Trophoblast cell (in vitro differentiated cells and primary cell): ENCODE data around the gene CTRB1.
"Not testable (repeated sequence)": the region's sequence is repeated elsewhere in the genome, so short reads cannot be mapped to it uniquely, and the experiment has no call there.

Experiments used
- DNase-seq, 2 donors: peaks; one replicate each; pipeline ENCODE4 v3.0.0-alpha.2; 2016
- H2AFZ ChIP-seq: 2 replicates; pipeline ENCODE4 v1.6.1; 2013; ENCODE audit warnings: low read length, moderate library complexity, mild to moderate bottlenecking; ENCODE audit not compliant: insufficient read depth, poor library complexity
- H2AK5ac ChIP-seq: 2 replicates; pipeline ENCODE4 v1.6.1; 2013; ENCODE audit warnings: mild to moderate bottlenecking, low read length
- H2BK120ac ChIP-seq: 2 replicates; pipeline ENCODE4 v1.6.1; 2013; ENCODE audit warnings: low read length, mild to moderate bottlenecking, moderate library complexity; ENCODE audit not compliant: insufficient read depth, poor library complexity
- H2BK12ac ChIP-seq: 2 replicates; pipeline ENCODE4 v1.6.1; 2013; ENCODE audit warnings: mild to moderate bottlenecking, low read length, moderate library complexity
- H2BK5ac ChIP-seq: 2 replicates; pipeline ENCODE4 v1.6.1; 2013; ENCODE audit warnings: low read length, low read depth, moderate library complexity, mild to moderate bottlenecking; ENCODE audit not compliant: poor library complexity
- H3K14ac ChIP-seq: 2 replicates; pipeline ENCODE4 v1.6.1; 2013; ENCODE audit warnings: mild to moderate bottlenecking, low read length
- H3K18ac ChIP-seq: 2 replicates; pipeline ENCODE4 v1.6.1; 2013; ENCODE audit warnings: mild to moderate bottlenecking, low read length
- H3K23ac ChIP-seq: 2 replicates; pipeline ENCODE4 v1.6.1; 2013; ENCODE audit warnings: low read length
- H3K27ac ChIP-seq: 2 replicates; pipeline ENCODE4 v1.5.1; 2013; ENCODE audit warnings: low read depth, mild to moderate bottlenecking, inconsistent platforms, low read length, moderate library complexity
- H3K27me3 ChIP-seq: 2 replicates; pipeline ENCODE4 v1.6.1; 2013; ENCODE audit warnings: inconsistent platforms, mild to moderate bottlenecking, low read length, moderate library complexity; ENCODE audit not compliant: insufficient read depth
- H3K36me3 ChIP-seq, 2 experiments: 1 replicate in 1 of 2; 2 replicates in 1 of 2; pipeline ENCODE4 v1.6.1; 2013; ENCODE audit warnings: low read length in 2 of 2, mild to moderate bottlenecking in 2 of 2, moderate library complexity in 1 of 2; ENCODE audit not compliant: insufficient read depth in 2 of 2, control insufficient read depth in 1 of 2
- H3K4ac ChIP-seq: 2 replicates; pipeline ENCODE4 v1.6.1; 2013; ENCODE audit warnings: low read depth, mild to moderate bottlenecking, low read length, moderate library complexity
- H3K4me1 ChIP-seq, 2 experiments: 1 replicate in 1 of 2; 2 replicates in 1 of 2; pipeline ENCODE4 v1.6.1; 2013; ENCODE audit warnings: low read length in 2 of 2, mild to moderate bottlenecking in 2 of 2, moderate library complexity in 1 of 2; ENCODE audit not compliant: insufficient read depth in 2 of 2, control insufficient read depth in 1 of 2
- H3K4me2 ChIP-seq: 2 replicates; pipeline ENCODE4 v1.6.1; 2013; ENCODE audit warnings: inconsistent platforms, mild to moderate bottlenecking, low read length, moderate library complexity
- H3K4me3 ChIP-seq: 2 replicates; pipeline ENCODE4 v1.5.1; 2013; ENCODE audit warnings: mild to moderate bottlenecking, low read depth, low read length, inconsistent platforms
- H3K79me1 ChIP-seq: one replicate; pipeline ENCODE4 v1.6.1; 2013; ENCODE audit warnings: low read length
- H3K79me2 ChIP-seq: 2 replicates; pipeline ENCODE4 v1.6.1; 2013; ENCODE audit warnings: low read length, mild to moderate bottlenecking; ENCODE audit not compliant: control insufficient read depth, insufficient read depth, poor library complexity
- H3K9ac ChIP-seq: 2 replicates; pipeline ENCODE4 v1.6.1; 2013; ENCODE audit warnings: mild to moderate bottlenecking, low read length
- H3K9me3 ChIP-seq: 2 replicates; pipeline ENCODE4 v1.6.1; 2013; ENCODE audit warnings: low read depth, mild to moderate bottlenecking, control low read depth, inconsistent platforms, low read length; ENCODE audit not compliant: insufficient read depth
- H4K12ac ChIP-seq: 2 replicates; pipeline ENCODE4 v1.6.1; 2013; ENCODE audit warnings: low read depth, mild to moderate bottlenecking, low read length, moderate library complexity
- H4K8ac ChIP-seq: 2 replicates; pipeline ENCODE4 v1.6.1; 2013; ENCODE audit warnings: low read depth, mild to moderate bottlenecking, low read length, moderate library complexity
- H4K91ac ChIP-seq: one replicate; pipeline ENCODE4 v1.6.1; 2013; ENCODE audit warnings: low read depth, mild to moderate bottlenecking, low read length, moderate library complexity
- WGBS: extraction: QIAGEN DNeasy Blood & Tissue Kit; methylation state at CpG from one replicate; pipeline ENCODE4 v1.1.7; 2013; ENCODE audit warnings: missing lambda C conversion rate; ENCODE audit not compliant: insufficient read length, insufficient coverage; ENCODE audit errors: extremely low coverage; 5-methylcytosine and 5-hydroxymethylcytosine counted together

Gene CTRB1

GRCh38 chr16:75204905-75205304, 13.9 kb upstream of the CTRB1 start:
- H2BK120ac ChIP-seq, H3K27me3 ChIP-seq, H2BK5ac ChIP-seq, H3K9ac ChIP-seq, H3K4me1 ChIP-seq, H4K12ac ChIP-seq, H2AFZ ChIP-seq, H3K79me2 ChIP-seq, H4K8ac ChIP-seq, H3K4me3 ChIP-seq, H3K79me1 ChIP-seq, H2AK5ac ChIP-seq, H2BK12ac ChIP-seq, H3K14ac ChIP-seq, H3K9me3 ChIP-seq, H3K36me3 ChIP-seq, H3K23ac ChIP-seq, H3K4me2 ChIP-seq, DNase-seq, H3K18ac ChIP-seq, H3K27ac ChIP-seq, H4K91ac ChIP-seq, H3K4ac ChIP-seq: not testable (repeated sequence)
- no CpG with 5 or more reads among the region's 20 CpGs for WGBS

GRCh38 chr16:75205438-75205837, 13.3 kb upstream of the CTRB1 start:
- not testable (repeated sequence) for H3K79me2 ChIP-seq, H3K9me3 ChIP-seq, H3K79me1 ChIP-seq, H4K12ac ChIP-seq, H2BK120ac ChIP-seq, H4K8ac ChIP-seq, H2AFZ ChIP-seq, H3K27me3 ChIP-seq, H3K9ac ChIP-seq, H3K4ac ChIP-seq, H3K27ac ChIP-seq, H3K36me3 ChIP-seq, H3K14ac ChIP-seq, H2BK5ac ChIP-seq, H2AK5ac ChIP-seq, H2BK12ac ChIP-seq, H3K4me3 ChIP-seq, H3K4me2 ChIP-seq, H3K23ac ChIP-seq, DNase-seq, H3K4me1 ChIP-seq, H4K91ac ChIP-seq, H3K18ac ChIP-seq
- no CpG with 5 or more reads among the region's 19 CpGs for WGBS

- H3K18ac ChIP-seq, H2BK5ac ChIP-seq, H3K4ac ChIP-seq, H2BK120ac ChIP-seq, DNase-seq, H3K27me3 ChIP-seq, H3K79me1 ChIP-seq, H3K9ac ChIP-seq, H4K91ac ChIP-seq, H3K36me3 ChIP-seq, H3K27ac ChIP-seq, H3K79me2 ChIP-seq, H2BK12ac ChIP-seq, H3K4me2 ChIP-seq, H3K23ac ChIP-seq, H2AFZ ChIP-seq, H3K4me1 ChIP-seq, H3K9me3 ChIP-seq, H4K8ac ChIP-seq, H3K14ac ChIP-seq, H3K4me3 ChIP-seq: not testable (repeated sequence)
- peak overlapping the region; percentile 66 for H4K12ac ChIP-seq
- peak overlapping the region; percentile 55 for H2AK5ac ChIP-seq
- WGBS = no CpG with 5 or more reads among the region's 25 CpGs
Measured at GRCh38 chr16:75205961-75206748, 12.6 kb upstream of the CTRB1 start.

GRCh38 chr16:75206749-75207451, 11.9 kb upstream of the CTRB1 start, which contains the start of gene CTRB2:
Gene CTRB2 (minus strand): TSS chr16:75207161. CDS start chr16:75207141, 20 bp downstream.
- no peak within 1 kb of the TSS for H2AFZ ChIP-seq
- no peak for DNase-seq
- no peak within 1 kb of the TSS for H2BK5ac ChIP-seq
- no peak within 1 kb of the TSS for H2BK12ac ChIP-seq
- no peaks in the 10 kb centered on the region for H3K9me3 ChIP-seq
- no peak within 1 kb of the TSS for H3K4me3 ChIP-seq
- H3K36me3 ChIP-seq = no peaks in the 10 kb centered on the region
- H3K4me2 ChIP-seq = no peak within 1 kb of the TSS
- no peak within 1 kb of the TSS for H3K27ac ChIP-seq
- H3K4me1 ChIP-seq = no peaks in the 10 kb centered on the region
- no peak within 1 kb of the TSS for H4K8ac ChIP-seq
- H3K27me3 ChIP-seq = no peaks in the 10 kb centered on the region
- no peaks in the 10 kb centered on the region for H3K79me2 ChIP-seq
- no peak within 1 kb of the TSS for H4K91ac ChIP-seq
- H3K18ac ChIP-seq = no peak within 1 kb of the TSS
- no peak within 1 kb of the TSS for H2BK120ac ChIP-seq
- peak within 1 kb of the TSS; percentile 66 for H4K12ac ChIP-seq
- WGBS = no CpG with 5 or more reads among the region's 24 CpGs
- H3K79me1 ChIP-seq = peaks cover 4% of the 10 kb centered on the region
- no peak within 1 kb of the TSS for H3K4ac ChIP-seq
- H2AK5ac ChIP-seq = peak within 1 kb of the TSS; percentile 55
- no peak within 1 kb of the TSS for H3K23ac ChIP-seq
- no peak within 1 kb of the TSS for H3K9ac ChIP-seq
- no peak within 1 kb of the TSS for H3K14ac ChIP-seq
